Heart left ventricle (tissue), 16 donors: ENCODE measurements around the gene HRH3. TPM values are rescaled to one million over a fixed set of nuclear protein-coding genes. Genes with fewer than 3 reads are reported as not detected.

Experiments
- ATAC-seq, 4 donors: fragments of 200-7000 bp; cut with Tn5 transposase; one replicate each; pipeline ENCODE4 v1.9.1; 2020 to 2022; ENCODE audit warnings: moderate library complexity in 4 of 4, mild to moderate bottlenecking in 3 of 4, moderate number of reproducible peaks in 1 of 4
- DNase-seq, 5 donors: peaks; one replicate each; pipeline ENCODE4 v3.0.0-alpha.2; 2020
- H3K27ac ChIP-seq, 12 donors: fragments of 200-600 bp; sonication (generic) in 4 of 12; one replicate each; pipeline versions ENCODE4 v1.5.0 to v1.8.0; 2016 to 2022; ENCODE audit warnings: mild to moderate bottlenecking in 2 of 12
- H3K27me3 ChIP-seq, 9 donors: fragments of 200-600 bp; sonication (generic) in 2 of 9; one replicate each; pipeline versions ENCODE4 v1.5.1 to v1.8.0; 2016 to 2022; ENCODE audit warnings: mild to moderate bottlenecking in 3 of 9
- H3K36me3 ChIP-seq, 9 donors: fragments of 200-600 bp; sonication (generic) in 2 of 9; one replicate each; pipeline versions ENCODE4 v1.5.0 to v1.8.0; 2018 to 2022; ENCODE audit warnings: mild to moderate bottlenecking in 2 of 9
- H3K4me1 ChIP-seq, 12 donors: fragments of 200-600 bp; sonication (generic) in 4 of 12; one replicate each; pipeline versions ENCODE4 v1.5.0 to v1.8.0; 2016 to 2022; ENCODE audit warnings: mild to moderate bottlenecking in 3 of 12
- H3K4me3 ChIP-seq, 12 donors: fragments of 200-600 bp; sonication (generic) in 4 of 12; one replicate each; pipeline versions ENCODE4 v1.5.0 to v1.8.0; 2017 to 2022; ENCODE audit warnings: mild to moderate bottlenecking in 9 of 12, moderate library complexity in 4 of 12
- H3K9me3 ChIP-seq, 12 donors: fragments of 200-600 bp; sonication (generic) in 4 of 12; one replicate each; pipeline versions ENCODE4 v1.5.0 to v1.8.0; 2016 to 2022; ENCODE audit warnings: mild to moderate bottlenecking in 1 of 12
- CTCF ChIP-seq, 12 donors: fragments of 200-600 bp; sonication (generic) in 4 of 12; IDR thresholded peaks; one replicate each; pipeline versions ENCODE4 v1.5.0 to v1.8.0; 2018 to 2022; ENCODE audit warnings: antibody characterized with exemption in 12 of 12, mild to moderate bottlenecking in 5 of 12
- POLR2A ChIP-seq, 2 donors: fragments of 450-650 bp; IDR thresholded peaks; one replicate each; pipeline ENCODE4 v1.6.1; 2017; ENCODE audit warnings: antibody characterized with exemption in 2 of 2, mild to moderate bottlenecking in 2 of 2, moderate library complexity in 2 of 2
- WGBS, 4 donors: extraction: QIAGEN DNeasy Blood & Tissue Kit in 2 of 4; methylation state at CpG; one replicate each; pipeline versions ENCODE4 v1.1.5 to v1.1.7; 2013 to 2018; 5-methylcytosine and 5-hydroxymethylcytosine counted together
- intact Hi-C, 10 donors: fragments of 100-400 bp; cut with DNase I; formaldehyde crosslinking; loops; one replicate each; pipeline versions ENCODE4 v1.11.1 to v1.14.2; 2022
- polyA plus RNA-seq, 2 donors: library from polyadenylated mRNA; stranded (reverse); fragments of 200-250 nt; gene quantifications; one replicate each; pipeline ENCODE4 v1.2.3, GENCODE V29; 2013
- total RNA-seq, 9 donors: library from RNA; depleted of rRNA in 2 of 9; stranded (reverse); fragments of >200 nt in 2 of 9; fragmentation: NEBNext Ultra II Directional in 3 of 9; extraction: Animal tissue kit (Norgen Biotek cat#: 25700) in 3 of 9; gene quantifications; one replicate each; pipeline versions ENCODE4 v1.1.0 to v1.2.4, GENCODE V29; 2016 to 2023
- donor health status: ischemic (EF 13 %, LVEDD 7.1; RV severe dilation, severe dysfunction).
- donor health status: healthy with polysubstance abuse.
- donor health status: DM: no; HTN: yes; CAD: no.
- donor health status: DM: no; HTN: no; CAD: no.
- donor health status: ischemic (EF 25% LVEDD 6.9; RV normal size, moderate dysfunction).
- donor health status: ischemic (EF 25% LVEDD 5.7; RV mildly dilated, moderate dysfunction).
- donor health status: healthy.
- donor health status: DM: yes; HTN: yes; CAD: no.
- donor health status: ischemic (EF 35%, LVEDD 5.7; RV mildly dilated, moderate dysfunction).
- donor health status: nonischemic (EF 11% LVEDD 7.7; RV severe dilation, severe dysfunction).
- donor health status: DM: yes; HTN: yes; CAD: no.
- donor health status: PGD.
- donor health status: ischemic (EF 29% LVEDD 5.4; RV normal size, mild dysfunction).
- donor health status: nonischemic (EF 23%, LVEDD 6.1; RV moderate dilation, normal function).

The HRH3 gene
- total and polyA plus RNA-seq, 11 donors = not detected

- H3K27ac ChIP-seq = no peak overlapping the region
- TF ChIP-seq CTCF (IDR thresholded peaks at IDR 0.05) (no peak), POLR2A (IDR thresholded peaks at IDR 0.05) (no peak)
- no peak for ATAC-seq
- no peak for DNase-seq
- intact Hi-C loops = loop anchor here in 5 of 10 donors (5.0 to 10.0 kb wide), 5 partner anchors 46 to 201 kb away; partner anchors contain the start of genes RPS21 (in 3 of the 5) and OSBPL2 (in 1 of the 5)
- H3K27me3 ChIP-seq = no peaks in the 10 kb centered on the region
- 75 to 79% (median 77%) methylated on average over 3 of the region's 3 CpGs for WGBS, 4 donors
- no peak overlapping the region for H3K4me3 ChIP-seq
- H3K4me1 ChIP-seq = peaks cover 8 to 36% (median 28%) of the 10 kb centered on the region in 12 donors
- H3K9me3 ChIP-seq = no peaks in the 10 kb centered on the region
- H3K36me3 ChIP-seq = peaks cover 0 to 25% (median 14%) of the 10 kb centered on the region in 9 donors
Observed at GRCh38 chr20:62186096-62186426, 34.0 kb downstream of the HRH3 start.

- peaks cover 8 to 36% (median 28%) of the 10 kb centered on the region in 12 donors for H3K4me1 ChIP-seq
- peak overlapping the region; percentile 77 to 99 (median 96) for H3K4me3 ChIP-seq
- 30 to 32% (median 32%) methylated on average over 25 of the region's 25 CpGs for WGBS, 4 donors
- H3K27me3 ChIP-seq = no peaks in the 10 kb centered on the region
- TF ChIP-seq CTCF (IDR thresholded peaks at IDR 0.05) (no peak), POLR2A (IDR thresholded peaks at IDR 0.05) (no peak)
- ATAC-seq = no peak
- DNase-seq = peak in 1 of 5 donors; percentile 11
- no peaks in the 10 kb centered on the region for H3K9me3 ChIP-seq
- intact Hi-C loops = loop anchor here in 5 of 10 donors (5.0 to 10.0 kb wide), 5 partner anchors 36 to 201 kb away; partner anchors contain the start of genes OSBPL2 (in 3 of the 5) and RPS21 (in 2 of the 5)
- peak overlapping the region; percentile 78 to 99 (median 93) for H3K27ac ChIP-seq
- H3K36me3 ChIP-seq = peaks cover 0 to 24% (median 16%) of the 10 kb centered on the region in 9 donors
Observed at GRCh38 chr20:62183426-62184142, 36.5 kb downstream of the HRH3 start.

GRCh38 chr20:62182469-62183425 lies 37.3 kb downstream of the HRH3 start, which contains the start of gene MTG2:
MTG2 (plus strand) TSS chr20:62183028; CDS start chr20:62193421, 10,393 bp downstream.
- DNase-seq (peak; percentile 95 to 98 (median 97)), ATAC-seq (peak; percentile 94 to 98 (median 98))
- peak within 1 kb of the TSS; percentile 77 to 99 (median 96) for H3K4me3 ChIP-seq
- intact Hi-C loops = loop anchor here in 5 of 10 donors (5.0 to 10.0 kb wide), 5 partner anchors 35 to 202 kb away; partner anchors contain the start of genes OSBPL2 (in 3 of the 5) and RPS21 (in 2 of the 5)
- H3K4me1 ChIP-seq = peaks cover 8 to 34% (median 27%) of the 10 kb centered on the region in 12 donors
- TF ChIP-seq CTCF (IDR thresholded peaks at IDR 0.05) (peak in 3 of 12 donors; percentile 4 to 14 (median 7)), POLR2A (IDR thresholded peaks at IDR 0.05) (peak in 1 of 2 donors; percentile 93)
- 0 to 1% (median 0%) methylated on average over 51 to 96 of the region's 96 CpGs for WGBS, 4 donors
- no peaks in the 10 kb centered on the region for H3K27me3 ChIP-seq
- peak within 1 kb of the TSS; percentile 78 to 99 (median 93) for H3K27ac ChIP-seq
- H3K36me3 ChIP-seq = peaks cover 0 to 24% (median 15%) of the 10 kb centered on the region in 9 donors
- H3K9me3 ChIP-seq = no peaks in the 10 kb centered on the region
